Stomach (tissue), 4 donors: ENCODE measurements around the gene DHRS9.

Experiments
- CTCF ChIP-seq, 7 experiments: fragments of 450-650 bp in 4 of 7; fragments of 200-600 bp in 3 of 7; sonication (generic) in 3 of 7; IDR thresholded peaks; one replicate each; pipeline ENCODE4 v1.5.1; 2016 to 2019; ENCODE audit warnings: antibody characterized with exemption in 7 of 7, control low read depth in 2 of 7, mild to moderate bottlenecking in 1 of 7
- EP300 ChIP-seq: sonication (generic); formaldehyde crosslinking; IDR thresholded peaks from one replicate; pipeline ENCODE4 v1.6.1; 2017; ENCODE audit warnings: antibody characterized with exemption
- POLR2A ChIP-seq, 4 donors: fragments of 450-650 bp; IDR thresholded peaks; one replicate each; pipeline ENCODE4 v1.6.1; 2016; ENCODE audit warnings: antibody characterized with exemption in 4 of 4, control low read depth in 2 of 4, mild to moderate bottlenecking in 1 of 4, moderate library complexity in 1 of 4
- POLR2AphosphoS5 ChIP-seq, 3 donors: sonication (generic); formaldehyde crosslinking; IDR thresholded peaks; one replicate each; pipeline ENCODE4 v1.6.1; 2016; ENCODE audit warnings: antibody characterized with exemption in 3 of 3

- no peak for TF ChIP-seq CTCF (IDR thresholded peaks at IDR 0.05)
- no peak for TF ChIP-seq POLR2AphosphoS5 (IDR thresholded peaks at IDR 0.05)
- TF ChIP-seq POLR2A (IDR thresholded peaks at IDR 0.05) = no peak
- TF ChIP-seq EP300 = no peak
Measured at GRCh38 chr2:169073211-169073962, 4.0 kb downstream of the DHRS9 start.
